Loucy (cell line): Measurements from ENCODE around the gene CEL.
"Not testable (repeated sequence)": the region's sequence is repeated elsewhere in the genome, so short reads cannot be mapped to it uniquely, and the experiment has no call there.

Source experiments
- H2AFZ ChIP-seq: fragments of 200-600 bp; sonication (generic); 2 replicates; pipeline ENCODE4 v1.6.0; 2016; ENCODE audit warnings: antibody characterized with exemption, mild to moderate bottlenecking, low read length, moderate library complexity
- H3F3A ChIP-seq: fragments of 200-600 bp; 2 replicates; pipeline ENCODE4 v1.6.0; 2016; ENCODE audit warnings: antibody characterized with exemption, low read depth, mild to moderate bottlenecking
- H3K27me3 ChIP-seq: fragments of 200-600 bp; sonication (generic); 2 replicates; pipeline ENCODE4 v1.6.1; 2014; ENCODE audit warnings: low read length, mild to moderate bottlenecking; ENCODE audit not compliant: insufficient read depth, poor library complexity, severe bottlenecking
- H3K36me3 ChIP-seq: fragments of 200-600 bp; sonication (generic); 2 replicates; pipeline ENCODE4 v1.6.1; 2016; ENCODE audit warnings: low read length; ENCODE audit not compliant: insufficient read depth
- H3K4me1 ChIP-seq: fragments of 200-600 bp; sonication (generic); 2 replicates; pipeline ENCODE4 v1.5.1; 2014; ENCODE audit warnings: low read length, mild to moderate bottlenecking; ENCODE audit not compliant: insufficient read depth, poor library complexity, severe bottlenecking
- H3K4me2 ChIP-seq: fragments of 200-600 bp; sonication (generic); 2 replicates; pipeline ENCODE4 v1.6.0; 2014; ENCODE audit warnings: antibody characterized with exemption, low read length, low read depth, mild to moderate bottlenecking; ENCODE audit not compliant: poor library complexity, severe bottlenecking
- H3K4me3 ChIP-seq: fragments of 200-600 bp; sonication (generic); 2 replicates; pipeline ENCODE4 v1.5.1; 2014; ENCODE audit warnings: low read length, mild to moderate bottlenecking, mixed read lengths; ENCODE audit not compliant: poor library complexity, severe bottlenecking
- H3K79me2 ChIP-seq: fragments of 200-600 bp; sonication (generic); 2 replicates; pipeline ENCODE4 v1.6.1; 2014; ENCODE audit warnings: low read length; ENCODE audit not compliant: insufficient read depth
- H3K9ac ChIP-seq: fragments of 200-600 bp; sonication (generic); 2 replicates; pipeline ENCODE4 v1.6.0; 2014; ENCODE audit warnings: mild to moderate bottlenecking, low read depth, low read length, moderate library complexity; ENCODE audit not compliant: poor library complexity, severe bottlenecking
- H3K9me2 ChIP-seq: fragments of 200-600 bp; sonication (generic); replicated peaks from 2 replicates; pipeline ENCODE4 v1.6.1; 2016; ENCODE audit warnings: low read depth, low read length, mixed read lengths
- H3K9me3 ChIP-seq: fragments of 200-600 bp; sonication (generic); 2 replicates; pipeline ENCODE4 v1.6.1; 2014; ENCODE audit warnings: mild to moderate bottlenecking, antibody characterized with exemption, low read length, low read depth; ENCODE audit not compliant: insufficient read depth
- H4K20me1 ChIP-seq: fragments of 200-600 bp; sonication (generic); 2 replicates; pipeline ENCODE4 v1.6.0; 2014; ENCODE audit warnings: antibody characterized with exemption, low read length, mild to moderate bottlenecking; ENCODE audit not compliant: insufficient read depth, poor library complexity, severe bottlenecking
- CTCF ChIP-seq: fragments of 200-600 bp; sonication (generic); conservative IDR thresholded peaks from 2 replicates; pipeline ENCODE4 v1.5.1; 2014; ENCODE audit warnings: mild to moderate bottlenecking, antibody characterized with exemption, low read length
- EZH2phosphoT487 ChIP-seq: fragments of 200-600 bp; IDR thresholded peaks from 2 replicates; pipeline ENCODE4 v1.6.1; 2018; ENCODE audit warnings: antibody characterized with exemption, mild to moderate bottlenecking, moderate library complexity, borderline replicate concordance

Gene CEL

GRCh38 chr9:133059623-133060022 is 2.2 kb upstream of the CEL start:
- H3K9me3 ChIP-seq: no peaks in the 10 kb centered on the region
- no peaks in the 10 kb centered on the region for H3K9me2 ChIP-seq
- H3K27me3 ChIP-seq: no peaks in the 10 kb centered on the region
- peaks cover 8% of the 10 kb centered on the region for H3F3A ChIP-seq
- TF ChIP-seq CTCF (no peak), EZH2phosphoT487 (no peak)
- peak overlapping the region; percentile 73 for H3K4me3 ChIP-seq
- H4K20me1 ChIP-seq: no peaks in the 10 kb centered on the region
- H3K36me3 ChIP-seq: peaks cover 32% of the 10 kb centered on the region; the same call in 1 of the 2 replicates
- peak overlapping the region; percentile 97 for H3K4me2 ChIP-seq
- H2AFZ ChIP-seq: no peak overlapping the region
- H3K9ac ChIP-seq: peak overlapping the region; percentile 96
- peaks cover 5% of the 10 kb centered on the region; the same call in 1 of the 2 replicates for H3K79me2 ChIP-seq
- H3K4me1 ChIP-seq: peaks cover 68% of the 10 kb centered on the region

- Histone ChIP-seq H3K9me2 (no peaks in the 10 kb centered on the region), H3K4me1 (peaks cover 68% of the 10 kb centered on the region), H3K36me3 (peaks cover 24% of the 10 kb centered on the region; the same call in 1 of the 2 replicates), H3K4me2 (peak overlapping the region; percentile 97), H2AFZ (no peak overlapping the region), H3K9ac (peak overlapping the region; percentile 96), H3F3A (peaks cover 8% of the 10 kb centered on the region), H3K79me2 (peaks cover 5% of the 10 kb centered on the region; the same call in 1 of the 2 replicates), H3K27me3 (no peaks in the 10 kb centered on the region), H3K4me3 (peak overlapping the region; percentile 73), H3K9me3 (no peaks in the 10 kb centered on the region), H4K20me1 (no peaks in the 10 kb centered on the region)
- 0 out of 2 replicates have a peak, but pooled peaks have one; percentile 9 for TF ChIP-seq CTCF
- TF ChIP-seq EZH2phosphoT487: no peak
These were observed 1.4 kb upstream of the CEL start for GRCh38 chr9:133060417-133060841.

GRCh38 chr9:133061019-133061763 is 590 bp upstream of the CEL start:
- H3K27me3 ChIP-seq, H3K79me2 ChIP-seq, H2AFZ ChIP-seq, H3K9me2 ChIP-seq, H4K20me1 ChIP-seq, H3F3A ChIP-seq, H3K9me3 ChIP-seq: not testable (repeated sequence)
- Histone ChIP-seq H3K4me2 (peak overlapping the region; percentile 97), H3K36me3 (peaks cover 16% of the 10 kb centered on the region; the same call in 1 of the 2 replicates), H3K4me1 (peaks cover 64% of the 10 kb centered on the region), H3K9ac (peak overlapping the region; percentile 96), H3K4me3 (peak overlapping the region; percentile 52)

GRCh38 chr9:133062569-133062968 is 788 bp downstream of the CEL start:
- H3K9me2 ChIP-seq, H3F3A ChIP-seq, H2AFZ ChIP-seq, H3K4me3 ChIP-seq, H3K9me3 ChIP-seq, H3K9ac ChIP-seq, H3K27me3 ChIP-seq, H4K20me1 ChIP-seq, H3K79me2 ChIP-seq, H3K36me3 ChIP-seq, H3K4me2 ChIP-seq: not testable (repeated sequence)
- peaks cover 51% of the 10 kb centered on the region for H3K4me1 ChIP-seq
